GM23338 (cell line): ENCODE data around the gene CHRDL2. TPM values are rescaled to one million over a fixed set of nuclear protein-coding genes. Genes with fewer than 3 reads are reported as not detected.
A peak's percentile ranks its signal among the peaks of the same experiment; 100 is the strongest.

ENCODE experiments used
- ATAC-seq: fragments of 200-7000 bp; cut with Tn5 transposase; 3 replicates; pipeline ENCODE4 v1.9.1; 2020
- DNase-seq: peaks from one replicate; pipeline ENCODE4 v3.0.0-alpha.2; 2015; ENCODE audit warnings: low spot score
- H2AFZ ChIP-seq: fragments of 200-600 bp; sonication (generic); 2 replicates; pipeline ENCODE4 v1.8.0; 2016; ENCODE audit warnings: antibody characterized with exemption, mild to moderate bottlenecking, moderate library complexity
- H3F3A ChIP-seq: fragments of 200-600 bp; sonication (generic); replicated peaks from 2 replicates; pipeline ENCODE4 v1.8.0; 2017; ENCODE audit warnings: antibody characterized with exemption, mixed run types, low read depth
- H3K27ac ChIP-seq: fragments of 200-600 bp; sonication (generic); 2 replicates; pipeline ENCODE4 v1.6.1; 2016; ENCODE audit warnings: low read depth
- H3K27me3 ChIP-seq: fragments of 200-600 bp; sonication (generic); 2 replicates; pipeline ENCODE4 v1.8.0; 2016; ENCODE audit warnings: mild to moderate bottlenecking, mixed run types, moderate library complexity; ENCODE audit not compliant: insufficient read depth
- H3K36me3 ChIP-seq: fragments of 200-600 bp; sonication (generic); 2 replicates; pipeline ENCODE4 v1.8.0; 2016; ENCODE audit warnings: mild to moderate bottlenecking; ENCODE audit not compliant: insufficient read depth
- H3K4me1 ChIP-seq: fragments of 200-600 bp; sonication (generic); 2 replicates; pipeline ENCODE4 v1.8.0; 2016; ENCODE audit warnings: mild to moderate bottlenecking, moderate library complexity; ENCODE audit not compliant: insufficient read depth
- H3K4me2 ChIP-seq: fragments of 200-600 bp; sonication (generic); 2 replicates; pipeline ENCODE4 v1.7.1; 2017; ENCODE audit warnings: mixed run types
- H3K4me3 ChIP-seq: fragments of 200-600 bp; sonication (generic); 2 replicates; pipeline ENCODE4 v1.6.1; 2016; ENCODE audit warnings: mixed run types
- H3K79me2 ChIP-seq: fragments of 200-600 bp; sonication (generic); replicated peaks from 2 replicates; pipeline ENCODE4 v1.8.0; 2017; ENCODE audit warnings: mild to moderate bottlenecking; ENCODE audit not compliant: insufficient read depth
- H3K9me2 ChIP-seq: fragments of 200-600 bp; sonication (generic); 2 replicates; pipeline ENCODE4 v1.8.0; 2017; ENCODE audit not compliant: insufficient read depth
- H4K20me1 ChIP-seq: fragments of 200-600 bp; sonication (generic); replicated peaks from 2 replicates; pipeline ENCODE4 v1.8.0; 2017; ENCODE audit warnings: mild to moderate bottlenecking; ENCODE audit not compliant: insufficient read depth
- H3K27ac Mint-ChIP-seq: 2 replicates; pipeline ENCODE4 v1.8.0; 2020; ENCODE audit warnings: inconsistent platforms, mild to moderate bottlenecking, moderate library complexity, mixed read lengths
- H3K27me3 Mint-ChIP-seq: 3 replicates; pipeline ENCODE4 v1.8.0; 2022; ENCODE audit warnings: low read depth, mild to moderate bottlenecking, moderate library complexity, mixed read lengths, inconsistent platforms; ENCODE audit not compliant: insufficient read depth, poor library complexity
- H3K36me3 Mint-ChIP-seq: 3 replicates; pipeline ENCODE4 v1.8.0; 2021; ENCODE audit warnings: low read depth, mild to moderate bottlenecking, inconsistent platforms, moderate library complexity, mixed read lengths
- H3K4me1 Mint-ChIP-seq: 3 replicates; pipeline ENCODE4 v1.8.0; 2020; ENCODE audit warnings: mild to moderate bottlenecking, inconsistent platforms, mixed read lengths
- H3K4me3 Mint-ChIP-seq: 3 replicates; pipeline ENCODE4 v1.8.0; 2021; ENCODE audit warnings: moderate library complexity, mild to moderate bottlenecking, inconsistent platforms, mixed read lengths
- H3K9me3 Mint-ChIP-seq: 3 replicates; pipeline ENCODE4 v1.8.0; 2020; ENCODE audit warnings: moderate library complexity, mild to moderate bottlenecking, inconsistent platforms, mixed read lengths
- CREB1 ChIP-seq: fragments of 250-450 bp; sonication (Bioruptor Pico); IDR thresholded peaks from 2 replicates; pipeline ENCODE4 v1.5.0; 2020; ENCODE audit warnings: low read depth, mild to moderate bottlenecking, moderate library complexity
- CTCF ChIP-seq, 2 experiments: fragments of 200-600 bp in 1 of 2; sonication (generic) in 1 of 2; conservative IDR thresholded peaks; 2 replicates each; pipeline versions ENCODE4 v1.5.1 to v1.6.1; 2016 to 2017; ENCODE audit warnings: antibody characterized with exemption in 2 of 2, low read depth in 2 of 2, mild to moderate bottlenecking in 2 of 2, moderate library complexity in 1 of 2
- ETS1 ChIP-seq: IDR thresholded peaks from 2 replicates; pipeline ENCODE4 v1.6.1; 2016; ENCODE audit warnings: antibody characterized with exemption
- EZH2phosphoT487 ChIP-seq: fragments of 200-600 bp; sonication (generic); IDR thresholded peaks from one replicate; pipeline ENCODE4 v1.8.1; 2018; ENCODE audit warnings: antibody characterized with exemption; ENCODE audit not compliant: unreplicated experiment
- POLR2AphosphoS5 ChIP-seq: IDR thresholded peaks from 2 replicates; pipeline ENCODE4 v1.6.1; 2016; ENCODE audit warnings: antibody characterized with exemption, low read depth
- STAT1 ChIP-seq: IDR thresholded peaks from one replicate; pipeline ENCODE4 v1.6.1; 2016; ENCODE audit warnings: antibody characterized with exemption; ENCODE audit not compliant: unreplicated experiment
- ZNF114 ChIP-seq: fragments of 250-450 bp; sonication (Bioruptor Pico); IDR thresholded peaks from 2 replicates; pipeline ENCODE4 v1.5.0; 2020; ENCODE audit warnings: mild to moderate bottlenecking, moderate library complexity
- ZNF331 ChIP-seq: fragments of 250-450 bp; sonication (Bioruptor Pico); IDR thresholded peaks from 2 replicates; pipeline ENCODE4 v1.5.0; 2020; ENCODE audit warnings: low read depth, mild to moderate bottlenecking, moderate library complexity
- ZNF462 ChIP-seq: fragments of 250-450 bp; sonication (Bioruptor Pico); IDR thresholded peaks from 2 replicates; pipeline ENCODE4 v1.5.0; 2020; ENCODE audit warnings: mild to moderate bottlenecking, moderate library complexity
- polyA plus RNA-seq: library from polyadenylated mRNA; unstranded; fragments of >200 nt; fragmentation: Nextera tagmentation; extraction: Ambion mirVana; gene quantifications from 2 replicates; pipeline ENCODE4 v1.2.1, GENCODE V29; 2016
- total RNA-seq: library from RNA; depleted of rRNA; stranded (reverse); fragments of >200 nt; shearing (Covaris generic); gene quantifications from 2 replicates; pipeline ENCODE4 v1.2.3, GENCODE V29; 2014

The CHRDL2 gene
- total and polyA plus RNA-seq, 2 experiments from 2014 or later = 0.21 TPM; not detected in 1

- TF ChIP-seq CTCF (conservative IDR thresholded peaks at IDR 0.05; ENCODE audit: low read depth in 2 of 2) = peak; percentile 11 to 44; a peak in 2 of 4 replicates
These were observed 47.9 kb downstream of the CHRDL2 start (continued) for GRCh38 chr11:74683279-74683871.

GRCh38 chr11:74682731-74683278 lies 48.4 kb downstream of the CHRDL2 start:
- Mint-ChIP-seq H3K9me3 (no peaks in the 10 kb centered on the region; the same call in 2 of the 3 replicates), H3K4me1 (peaks cover 6% of the 10 kb centered on the region; the same call in 2 of the 3 replicates), H3K4me3 (peak overlapping the region; percentile 58), H3K27ac (no peak overlapping the region), H3K27me3 (peaks cover 14% of the 10 kb centered on the region), H3K36me3 (no peaks in the 10 kb centered on the region; the same call in 2 of the 3 replicates)
- DNase-seq (peak; percentile 16), ATAC-seq (peak; percentile 18)
- TF ChIP-seq CTCF (conservative IDR thresholded peaks at IDR 0.05; ENCODE audit: low read depth in 2 of 2) = no peak
- no peak for TF ChIP-seq ETS1
- no peak for TF ChIP-seq ZNF331 (CRISPR knock-in tag)
- no peak for TF ChIP-seq ZNF462 (CRISPR knock-in tag)
- no peak for TF ChIP-seq POLR2AphosphoS5
- no peak for TF ChIP-seq ZNF114 (CRISPR knock-in tag)
- TF ChIP-seq EZH2phosphoT487 = no peak
- TF ChIP-seq CREB1 (CRISPR knock-in tag) = no peak
- TF ChIP-seq STAT1 = no peak
- H3K27ac ChIP-seq = no peak overlapping the region
- H3K79me2 ChIP-seq = no peaks in the 10 kb centered on the region
- H3K9me2 ChIP-seq = no peaks in the 10 kb centered on the region
- H3K4me3 ChIP-seq = peak overlapping the region; percentile 64
- no peaks in the 10 kb centered on the region for H3F3A ChIP-seq
- H3K4me2 ChIP-seq = peak overlapping the region; percentile 86
- H3K4me1 ChIP-seq = no peaks in the 10 kb centered on the region
- peaks cover 11% of the 10 kb centered on the region for H3K27me3 ChIP-seq
- H3K36me3 ChIP-seq = no peaks in the 10 kb centered on the region
- no peaks in the 10 kb centered on the region; the same call in 1 of the 2 replicates for H4K20me1 ChIP-seq
- peak overlapping the region; percentile 99 for H2AFZ ChIP-seq
